MG63 (cell line): Measurements from ENCODE around the gene SGK1. TPM values are rescaled to one million over a fixed set of nuclear protein-coding genes. Genes with fewer than 3 reads are reported as not detected.
A peak's percentile ranks its signal among the peaks of the same experiment; 100 is the strongest.

Experiments
- DNase-seq: peaks from one replicate; pipeline ENCODE4 v3.0.0-alpha.2; 2020
- H3K27me3 ChIP-seq: fragments of 250-450 bp; sonication (Bioruptor Pico); 2 replicates; pipeline ENCODE4 v1.5.1; 2020; ENCODE audit warnings: mild to moderate bottlenecking, moderate library complexity
- H3K36me3 ChIP-seq: fragments of 250-450 bp; sonication (Bioruptor Pico); 2 replicates; pipeline ENCODE4 v1.5.1; 2020; ENCODE audit warnings: mild to moderate bottlenecking, moderate library complexity
- H3K4me3 ChIP-seq: fragments of 250-450 bp; sonication (Bioruptor Pico); 2 replicates; pipeline ENCODE4 v1.5.1; 2020; ENCODE audit warnings: mild to moderate bottlenecking, moderate library complexity
- H3K9me3 ChIP-seq: fragments of 250-450 bp; sonication (Bioruptor Pico); 2 replicates; pipeline ENCODE4 v1.5.1; 2020; ENCODE audit warnings: mild to moderate bottlenecking, moderate library complexity
- total RNA-seq: library from RNA; depleted of rRNA; stranded (reverse); fragments of >200 nt; shearing (Covaris generic); gene quantifications from 2 replicates; pipeline ENCODE4 v1.2.3, GENCODE V29; 2014; ENCODE audit warnings: low replicate concordance

The SGK1 gene
- total RNA-seq, 1 experiment from 2014 or later = 80.0 TPM

- Histone ChIP-seq H3K4me3 (peak overlapping the region; percentile 32), H3K9me3 (no peaks in the 10 kb centered on the region), H3K27me3 (no peaks in the 10 kb centered on the region), H3K36me3 (peaks cover 11% of the 10 kb centered on the region)
- DNase-seq = no peak
Observed at GRCh38 chr6:134177753-134178160, 140.2 kb downstream of the SGK1 start.

DNA sequence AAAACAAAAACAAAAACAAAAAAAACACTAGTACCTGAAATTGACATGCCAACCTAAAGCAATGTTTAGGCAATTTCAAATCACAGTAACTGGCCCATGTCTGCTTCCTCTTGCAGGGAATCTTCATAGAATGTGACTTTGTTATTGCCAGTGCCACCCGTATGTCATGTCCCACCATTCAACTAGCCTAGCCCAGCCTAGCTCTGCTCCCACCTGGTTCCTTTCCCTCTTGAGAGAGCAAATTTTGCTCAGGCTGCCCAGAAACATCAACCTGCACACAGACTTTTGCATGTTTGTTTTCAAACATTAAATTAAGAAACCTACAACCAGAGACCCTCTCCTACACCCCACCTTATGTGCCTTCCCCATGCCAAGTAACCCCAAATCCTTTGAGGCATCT lies 140.7 kb downstream of the SGK1 start:
- no peak for DNase-seq
- H3K4me3 ChIP-seq = no peak overlapping the region
- no peaks in the 10 kb centered on the region for H3K9me3 ChIP-seq
- peaks cover 16% of the 10 kb centered on the region for H3K36me3 ChIP-seq
- no peaks in the 10 kb centered on the region for H3K27me3 ChIP-seq

DNA sequence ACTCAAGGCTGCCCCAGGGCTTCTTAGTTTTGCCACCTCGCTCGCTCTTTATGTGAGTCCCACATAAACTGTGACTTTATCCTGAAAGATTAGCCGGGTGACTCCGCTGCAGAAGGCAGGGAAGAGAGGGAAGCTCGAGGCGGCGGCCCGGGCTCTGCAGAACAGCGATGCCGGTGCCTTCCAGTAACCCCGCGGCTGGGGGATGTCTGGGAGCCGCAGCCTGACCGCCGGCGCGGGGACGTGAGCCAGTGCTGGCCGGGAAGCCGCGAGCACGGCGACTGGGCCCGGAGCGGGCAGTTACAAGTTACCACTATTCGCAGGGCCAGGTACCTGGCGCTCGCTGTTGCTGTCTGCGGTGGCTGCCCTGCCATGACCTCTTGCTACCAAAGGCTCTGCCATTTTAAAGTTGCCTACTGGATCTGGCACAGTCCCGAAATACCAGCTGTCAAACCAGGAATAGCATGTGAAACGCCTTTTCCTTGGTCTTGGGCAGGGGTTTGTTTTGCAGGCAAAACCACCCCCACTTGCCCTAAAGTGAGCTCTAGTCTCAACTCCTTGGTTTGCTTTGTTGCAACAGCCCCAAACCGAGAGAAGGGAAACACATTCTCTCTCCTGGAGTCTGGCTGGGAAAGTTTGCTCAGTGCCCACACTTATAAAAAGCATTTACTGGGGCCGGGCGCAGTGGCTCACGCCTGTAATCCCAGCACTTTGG lies 141.5 kb downstream of the SGK1 start:
- Histone ChIP-seq H3K36me3 (peaks cover 24% of the 10 kb centered on the region), H3K4me3 (peak overlapping the region; percentile 73), H3K9me3 (no peaks in the 10 kb centered on the region), H3K27me3 (no peaks in the 10 kb centered on the region)
- DNase-seq = peak; percentile 43

DNA sequence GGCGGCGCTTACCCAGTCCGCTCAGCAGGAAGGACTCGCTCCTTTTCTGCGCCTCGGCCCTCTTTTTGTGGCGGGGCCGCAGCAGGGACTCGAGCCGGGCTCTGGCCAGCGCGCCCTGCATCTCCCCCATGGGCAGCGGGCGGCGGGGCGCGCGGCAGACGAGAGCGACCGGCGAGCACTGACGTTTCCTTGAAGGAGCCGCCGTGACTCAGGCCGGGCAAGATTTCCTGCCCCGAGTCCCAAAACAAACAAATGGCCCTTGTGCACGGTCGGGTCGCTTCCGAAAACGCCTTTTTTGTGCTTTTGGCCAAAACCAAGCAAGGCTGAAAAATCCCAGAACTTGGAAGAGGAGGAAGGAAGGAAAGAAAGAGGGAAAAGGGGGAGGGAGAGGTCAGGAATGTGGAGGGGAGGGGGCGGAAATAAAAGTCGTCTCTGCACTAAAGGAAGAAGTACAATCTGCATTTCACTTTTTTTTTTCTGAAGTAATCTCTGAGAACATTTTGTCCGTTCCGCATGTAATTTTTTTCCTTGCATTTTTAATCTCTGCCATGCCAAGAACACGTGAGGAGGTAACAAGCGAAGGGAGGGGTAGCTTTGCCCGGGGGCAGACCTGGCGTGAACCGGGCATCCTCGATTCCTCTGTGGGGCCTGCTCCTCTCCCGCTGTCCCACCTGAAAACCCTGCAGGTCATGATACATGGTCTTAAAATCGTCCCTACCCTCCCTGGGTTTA lies 142.2 kb downstream of the SGK1 start:
- H3K27me3 ChIP-seq = no peaks in the 10 kb centered on the region
- H3K4me3 ChIP-seq = peak overlapping the region; percentile 73
- DNase-seq = peak; percentile 83
- peaks cover 31% of the 10 kb centered on the region for H3K36me3 ChIP-seq
- H3K9me3 ChIP-seq = no peaks in the 10 kb centered on the region

GRCh38 chr6:134174672-134175531 lies 143.0 kb downstream of the SGK1 start:
- Histone ChIP-seq H3K27me3 (no peaks in the 10 kb centered on the region), H3K36me3 (peaks cover 39% of the 10 kb centered on the region), H3K9me3 (no peaks in the 10 kb centered on the region), H3K4me3 (peak overlapping the region; percentile 73)
- DNase-seq = peak; percentile 88

GRCh38 chr6:134173936-134174671 lies 143.8 kb downstream of the SGK1 start:
- peak; percentile 65 for DNase-seq
- peaks cover 45% of the 10 kb centered on the region for H3K36me3 ChIP-seq
- H3K9me3 ChIP-seq = no peaks in the 10 kb centered on the region
- H3K27me3 ChIP-seq = no peaks in the 10 kb centered on the region
- H3K4me3 ChIP-seq = peak overlapping the region; percentile 73

GRCh38 chr6:134173366-134173725 lies 144.6 kb downstream of the SGK1 start:
- H3K4me3 ChIP-seq = peak overlapping the region; percentile 73
- peaks cover 50% of the 10 kb centered on the region for H3K36me3 ChIP-seq
- no peaks in the 10 kb centered on the region for H3K9me3 ChIP-seq
- no peak for DNase-seq
- no peaks in the 10 kb centered on the region for H3K27me3 ChIP-seq

GRCh38 chr6:134172706-134173365 lies 145.1 kb downstream of the SGK1 start:
- H3K4me3 ChIP-seq = peak overlapping the region; percentile 73
- H3K36me3 ChIP-seq = peaks cover 50% of the 10 kb centered on the region
- DNase-seq = no peak
- H3K9me3 ChIP-seq = no peaks in the 10 kb centered on the region
- no peaks in the 10 kb centered on the region for H3K27me3 ChIP-seq

- DNase-seq = no peak
- Histone ChIP-seq H3K27me3 (no peaks in the 10 kb centered on the region), H3K4me3 (peak overlapping the region; percentile 73; the same call in 1 of the 2 replicates), H3K36me3 (peaks cover 50% of the 10 kb centered on the region), H3K9me3 (no peaks in the 10 kb centered on the region)
Observed at GRCh38 chr6:134172020-134172705, 145.7 kb downstream of the SGK1 start.

DNA sequence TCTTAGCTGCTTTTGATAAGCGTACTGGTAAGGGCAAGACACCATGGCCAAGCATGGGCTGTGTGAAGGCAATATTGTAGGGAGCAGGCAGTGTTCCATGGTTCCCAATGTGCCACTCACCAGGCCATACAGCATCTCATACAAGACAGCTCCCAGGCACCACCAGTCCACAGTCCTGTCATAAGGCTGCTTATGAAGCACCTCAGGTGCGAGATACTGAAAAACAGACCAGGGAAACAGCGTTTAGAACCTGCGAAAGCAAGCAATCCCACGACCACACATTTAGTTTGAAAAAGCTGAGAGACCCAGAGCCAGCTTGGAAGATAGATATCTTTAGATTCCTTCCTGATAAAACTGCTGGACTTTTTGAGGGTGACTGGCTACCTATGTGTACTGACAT lies 146.4 kb downstream of the SGK1 start:
- DNase-seq = no peak
- Histone ChIP-seq H3K9me3 (no peaks in the 10 kb centered on the region), H3K27me3 (no peaks in the 10 kb centered on the region), H3K36me3 (peaks cover 50% of the 10 kb centered on the region), H3K4me3 (no peak overlapping the region; the same call in 1 of the 2 replicates)

GRCh38 chr6:134170844-134171243 lies 147.1 kb downstream of the SGK1 start:
- H3K36me3 ChIP-seq = peaks cover 50% of the 10 kb centered on the region
- H3K4me3 ChIP-seq = no peak overlapping the region
- no peaks in the 10 kb centered on the region for H3K27me3 ChIP-seq
- no peak for DNase-seq
- H3K9me3 ChIP-seq = no peaks in the 10 kb centered on the region

- no peak for DNase-seq
Observed at GRCh38 chr6:134169871-134170486, 147.9 kb downstream of the SGK1 start.

DNA sequence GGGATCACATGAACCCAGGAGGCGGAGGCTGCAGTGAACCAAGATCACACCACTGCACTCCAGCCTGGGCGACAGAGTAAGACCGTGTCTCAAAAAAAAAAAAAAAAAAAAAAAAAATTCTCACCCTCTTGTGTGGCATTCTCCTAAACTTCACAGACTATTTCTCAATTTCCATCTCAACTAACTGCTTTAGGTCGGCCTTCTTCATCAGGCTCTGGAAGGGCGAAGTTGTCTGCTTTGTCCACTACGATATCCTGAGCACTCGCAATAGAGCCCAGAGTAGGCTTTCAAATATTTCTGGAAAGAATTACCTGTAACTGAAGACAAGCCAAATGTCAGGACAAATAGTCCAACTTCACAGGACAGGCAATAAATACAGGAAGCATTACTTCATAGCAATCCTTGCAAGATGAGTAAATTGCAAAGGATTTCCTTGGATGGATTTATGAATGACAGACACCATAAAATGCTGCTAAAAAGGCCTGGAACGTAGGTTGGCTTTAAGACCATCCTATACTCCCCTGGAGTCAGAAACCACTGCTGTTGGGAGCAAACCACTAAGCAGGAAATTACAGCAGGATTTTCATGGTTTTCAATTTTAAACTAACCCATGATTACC lies 149.2 kb downstream of the SGK1 start:
- Histone ChIP-seq H3K27me3 (no peaks in the 10 kb centered on the region), H3K9me3 (no peaks in the 10 kb centered on the region), H3K36me3 (peaks cover 49% of the 10 kb centered on the region), H3K4me3 (no peak overlapping the region)
- DNase-seq = no peak

More at GRCh38 chr6:134169871-134170486, 147.9 kb downstream of the SGK1 start:
- Histone ChIP-seq H3K36me3 (peaks cover 50% of the 10 kb centered on the region), H3K9me3 (no peaks in the 10 kb centered on the region), H3K4me3 (no peak overlapping the region), H3K27me3 (no peaks in the 10 kb centered on the region)

- no peak overlapping the region for H3K4me3 ChIP-seq
- DNase-seq = no peak
- no peaks in the 10 kb centered on the region for H3K9me3 ChIP-seq
- H3K27me3 ChIP-seq = no peaks in the 10 kb centered on the region
- peaks cover 29% of the 10 kb centered on the region for H3K36me3 ChIP-seq
Observed at GRCh38 chr6:134166511-134167261, 151.2 kb downstream of the SGK1 start.
